WTC11 (cell line): ENCODE data around the gene DPYSL3. TPM values are rescaled to one million over a fixed set of nuclear protein-coding genes. Genes with fewer than 3 reads are reported as not detected.

Experiments used
- ATAC-seq: fragments of 200-7000 bp; cut with Tn5 transposase; 2 replicates; pipeline ENCODE4 v1.10.0; 2021; ENCODE audit warnings: mild to moderate bottlenecking, moderate library complexity
- CTCF ChIA-PET: fragments of 300-600 bp; sonication (Branson Sonifier 250); formaldehyde crosslinking; loops from one replicate; lab custom pipeline; 2021; ENCODE audit warnings: antibody characterized with exemption; lab: Charles Lee
- POLR2A ChIA-PET: fragments of 350-600 bp; sonication (Branson Sonifier 250); formaldehyde crosslinking; loops from one replicate; lab custom pipeline; 2021; ENCODE audit warnings: antibody characterized with exemption; lab: Charles Lee
- DNase-seq: peaks from one replicate; pipeline ENCODE4 v3.0.0; 2021; ENCODE audit warnings: low spot score
- H3K27ac Mint-ChIP-seq: 2 replicates; pipeline ENCODE4 v1.8.0; 2021; ENCODE audit warnings: mixed read lengths
- H3K27me3 Mint-ChIP-seq: 2 replicates; pipeline ENCODE4 v1.8.0; 2021; ENCODE audit warnings: low read depth, mild to moderate bottlenecking, moderate library complexity, mixed read lengths
- H3K36me3 Mint-ChIP-seq: 2 replicates; pipeline ENCODE4 v1.8.0; 2021; ENCODE audit warnings: mixed read lengths
- H3K4me1 Mint-ChIP-seq: 2 replicates; pipeline ENCODE4 v1.8.0; 2022; ENCODE audit warnings: mixed read lengths
- H3K4me3 Mint-ChIP-seq: 2 replicates; pipeline ENCODE4 v1.8.0; 2021; ENCODE audit warnings: mild to moderate bottlenecking, moderate library complexity, mixed read lengths
- H3K9me3 Mint-ChIP-seq: 2 replicates; pipeline ENCODE4 v1.8.0; 2021; ENCODE audit warnings: mixed read lengths
- EMX1 ChIP-seq: fragments of 250-450 bp; sonication (Bioruptor Pico); IDR thresholded peaks from 2 replicates; pipeline ENCODE4 v1.8.0; 2021; ENCODE audit warnings: mild to moderate bottlenecking
- ESRRA ChIP-seq: sonication (generic); formaldehyde crosslinking; IDR thresholded peaks from 2 replicates; pipeline ENCODE4 v1.8.1; 2022; ENCODE audit warnings: mild to moderate bottlenecking, missing genetic modification reagents, borderline replicate concordance
- GRHL2 ChIP-seq: fragments of 250-450 bp; sonication (Bioruptor Pico); IDR thresholded peaks from 2 replicates; pipeline ENCODE4 v1.8.0; 2022; ENCODE audit warnings: mild to moderate bottlenecking, moderate library complexity; ENCODE audit not compliant: insufficient replicate concordance, severe bottlenecking
- HMGA2 ChIP-seq: fragments of 250-450 bp; sonication (Bioruptor Pico); IDR thresholded peaks from 2 replicates; pipeline ENCODE4 v1.4.0; 2021; ENCODE audit warnings: mild to moderate bottlenecking, moderate library complexity
- JUN ChIP-seq: sonication (generic); formaldehyde crosslinking; IDR thresholded peaks from 2 replicates; pipeline ENCODE4 v1.8.0; 2023; ENCODE audit warnings: mild to moderate bottlenecking, missing genetic modification reagents
- MXD4 ChIP-seq: fragments of 250-450 bp; sonication (Bioruptor Pico); IDR thresholded peaks from 2 replicates; pipeline ENCODE4 v1.8.0; 2021; ENCODE audit warnings: mild to moderate bottlenecking, moderate library complexity, borderline replicate concordance
- MYBL2 ChIP-seq: sonication (generic); formaldehyde crosslinking; IDR thresholded peaks from 2 replicates; pipeline ENCODE4 v1.8.1; 2023; ENCODE audit warnings: mild to moderate bottlenecking, moderate library complexity, missing genetic modification reagents
- NR3C1 ChIP-seq: sonication (generic); formaldehyde crosslinking; conservative IDR thresholded peaks from 2 replicates; pipeline ENCODE4 v1.8.1; 2023; ENCODE audit warnings: low read depth, mild to moderate bottlenecking, missing genetic modification reagents
- SOX15 ChIP-seq: fragments of 250-450 bp; sonication (Bioruptor Pico); IDR thresholded peaks from 2 replicates; pipeline ENCODE4 v1.9.0; 2021; ENCODE audit warnings: mild to moderate bottlenecking
- TEAD1 ChIP-seq: sonication (generic); formaldehyde crosslinking; IDR thresholded peaks from 2 replicates; pipeline ENCODE4 v1.8.0; 2022; ENCODE audit warnings: mild to moderate bottlenecking, missing genetic modification reagents
- ZBTB21 ChIP-seq: sonication (generic); formaldehyde crosslinking; IDR thresholded peaks from 2 replicates; pipeline ENCODE4 v1.8.1; 2023; ENCODE audit warnings: mild to moderate bottlenecking, missing genetic modification reagents, borderline replicate concordance
- ZNF219 ChIP-seq: sonication (generic); formaldehyde crosslinking; IDR thresholded peaks from 2 replicates; pipeline ENCODE4 v1.8.0; 2023; ENCODE audit warnings: missing genetic modification reagents, mild to moderate bottlenecking, borderline replicate concordance
- ZNF396 ChIP-seq: fragments of 250-450 bp; sonication (Bioruptor Pico); IDR thresholded peaks from 2 replicates; pipeline ENCODE4 v1.8.0; 2021; ENCODE audit warnings: mild to moderate bottlenecking, moderate library complexity, borderline replicate concordance
- ZNF423 ChIP-seq: fragments of 250-450 bp; sonication (Bioruptor Pico); IDR thresholded peaks from 2 replicates; pipeline ENCODE4 v2.1.2; 2022; ENCODE audit warnings: mild to moderate bottlenecking, moderate library complexity
- ZNF671 ChIP-seq: fragments of 250-450 bp; sonication (Bioruptor Pico); IDR thresholded peaks from 2 replicates; pipeline ENCODE4 v1.8.0; 2021; ENCODE audit warnings: mild to moderate bottlenecking
- total RNA-seq: library from RNA; stranded (reverse); gene quantifications from 3 replicates; pipeline ENCODE4 v1.2.3, GENCODE V29; 2021
- TF ChIP-seq, protein P1 (sequence below): sonication (generic); formaldehyde crosslinking; IDR thresholded peaks from 2 replicates; pipeline ENCODE4 v1.8.0; 2022; ENCODE audit warnings: missing genetic modification reagents
- TF ChIP-seq, protein P2 (sequence below): sonication (generic); formaldehyde crosslinking; conservative IDR thresholded peaks from 2 replicates; pipeline ENCODE4 v1.8.1; 2022; ENCODE audit warnings: mild to moderate bottlenecking, missing genetic modification reagents
- TF ChIP-seq, protein P3 (sequence below): sonication (generic); formaldehyde crosslinking; IDR thresholded peaks from 2 replicates; pipeline ENCODE4 v1.8.1; 2023; ENCODE audit warnings: mild to moderate bottlenecking, missing genetic modification reagents, borderline replicate concordance
- TF ChIP-seq, protein P4 (sequence below): sonication (generic); formaldehyde crosslinking; IDR thresholded peaks from 2 replicates; pipeline ENCODE4 v1.8.1; 2023; ENCODE audit warnings: mild to moderate bottlenecking, moderate library complexity, missing genetic modification reagents

Gene DPYSL3
- total RNA-seq, 1 experiment from 2014 or later = 358 TPM

DNA sequence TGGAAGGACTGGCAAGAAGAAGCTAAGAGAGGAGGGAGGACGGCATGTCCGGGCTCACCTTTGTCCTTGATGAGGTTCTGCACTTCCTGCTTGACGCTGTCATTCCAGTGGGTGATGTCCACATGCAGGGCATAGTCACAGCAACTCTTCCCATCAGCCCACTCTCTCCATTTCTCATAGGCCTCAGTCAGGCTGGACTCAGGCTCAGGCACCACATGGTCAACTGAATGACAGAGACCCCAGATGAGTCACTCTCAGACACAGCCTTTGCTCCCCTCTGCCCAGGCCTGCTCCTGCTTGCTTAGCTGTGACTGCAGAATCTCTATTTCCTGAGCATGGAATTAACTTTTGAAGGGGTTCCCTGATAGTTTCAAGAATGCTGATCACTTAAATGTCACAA, 94.2 kb downstream of the DPYSL3 start:
- DNase-seq (no peak), ATAC-seq (no peak)
- H3K9me3 Mint-ChIP-seq = no peaks in the 10 kb centered on the region
- no peak overlapping the region for H3K4me3 Mint-ChIP-seq
- POLR2A ChIA-PET = no interaction called here
- H3K36me3 Mint-ChIP-seq = peaks cover 88% of the 10 kb centered on the region
- H3K27ac Mint-ChIP-seq = peak overlapping the region; percentile 63; the same call in 1 of the 2 replicates
- H3K4me1 Mint-ChIP-seq = peaks cover 1% of the 10 kb centered on the region
- H3K27me3 Mint-ChIP-seq = no peaks in the 10 kb centered on the region
- CTCF ChIA-PET = no interaction called here
- TF ChIP-seq, protein P1, sequence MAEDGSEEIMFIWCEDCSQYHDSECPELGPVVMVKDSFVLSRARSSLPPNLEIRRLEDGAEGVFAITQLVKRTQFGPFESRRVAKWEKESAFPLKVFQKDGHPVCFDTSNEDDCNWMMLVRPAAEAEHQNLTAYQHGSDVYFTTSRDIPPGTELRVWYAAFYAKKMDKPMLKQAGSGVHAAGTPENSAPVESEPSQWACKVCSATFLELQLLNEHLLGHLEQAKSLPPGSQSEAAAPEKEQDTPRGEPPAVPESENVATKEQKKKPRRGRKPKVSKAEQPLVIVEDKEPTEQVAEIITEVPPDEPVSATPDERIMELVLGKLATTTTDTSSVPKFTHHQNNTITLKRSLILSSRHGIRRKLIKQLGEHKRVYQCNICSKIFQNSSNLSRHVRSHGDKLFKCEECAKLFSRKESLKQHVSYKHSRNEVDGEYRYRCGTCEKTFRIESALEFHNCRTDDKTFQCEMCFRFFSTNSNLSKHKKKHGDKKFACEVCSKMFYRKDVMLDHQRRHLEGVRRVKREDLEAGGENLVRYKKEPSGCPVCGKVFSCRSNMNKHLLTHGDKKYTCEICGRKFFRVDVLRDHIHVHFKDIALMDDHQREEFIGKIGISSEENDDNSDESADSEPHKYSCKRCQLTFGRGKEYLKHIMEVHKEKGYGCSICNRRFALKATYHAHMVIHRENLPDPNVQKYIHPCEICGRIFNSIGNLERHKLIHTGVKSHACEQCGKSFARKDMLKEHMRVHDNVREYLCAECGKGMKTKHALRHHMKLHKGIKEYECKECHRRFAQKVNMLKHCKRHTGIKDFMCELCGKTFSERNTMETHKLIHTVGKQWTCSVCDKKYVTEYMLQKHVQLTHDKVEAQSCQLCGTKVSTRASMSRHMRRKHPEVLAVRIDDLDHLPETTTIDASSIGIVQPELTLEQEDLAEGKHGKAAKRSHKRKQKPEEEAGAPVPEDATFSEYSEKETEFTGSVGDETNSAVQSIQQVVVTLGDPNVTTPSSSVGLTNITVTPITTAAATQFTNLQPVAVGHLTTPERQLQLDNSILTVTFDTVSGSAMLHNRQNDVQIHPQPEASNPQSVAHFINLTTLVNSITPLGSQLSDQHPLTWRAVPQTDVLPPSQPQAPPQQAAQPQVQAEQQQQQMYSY (CRISPR knock-in tag) = no peak
- TF ChIP-seq TEAD1 (CRISPR knock-in tag) (no peak), EMX1 (CRISPR knock-in tag) (no peak), ZBTB21 (no peak), MYBL2 (no peak), SOX15 (CRISPR knock-in tag) (no peak)
- TF ChIP-seq, protein P2, sequence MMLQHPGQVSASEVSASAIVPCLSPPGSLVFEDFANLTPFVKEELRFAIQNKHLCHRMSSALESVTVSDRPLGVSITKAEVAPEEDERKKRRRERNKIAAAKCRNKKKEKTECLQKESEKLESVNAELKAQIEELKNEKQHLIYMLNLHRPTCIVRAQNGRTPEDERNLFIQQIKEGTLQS = no peak
- TF ChIP-seq, protein P3, sequence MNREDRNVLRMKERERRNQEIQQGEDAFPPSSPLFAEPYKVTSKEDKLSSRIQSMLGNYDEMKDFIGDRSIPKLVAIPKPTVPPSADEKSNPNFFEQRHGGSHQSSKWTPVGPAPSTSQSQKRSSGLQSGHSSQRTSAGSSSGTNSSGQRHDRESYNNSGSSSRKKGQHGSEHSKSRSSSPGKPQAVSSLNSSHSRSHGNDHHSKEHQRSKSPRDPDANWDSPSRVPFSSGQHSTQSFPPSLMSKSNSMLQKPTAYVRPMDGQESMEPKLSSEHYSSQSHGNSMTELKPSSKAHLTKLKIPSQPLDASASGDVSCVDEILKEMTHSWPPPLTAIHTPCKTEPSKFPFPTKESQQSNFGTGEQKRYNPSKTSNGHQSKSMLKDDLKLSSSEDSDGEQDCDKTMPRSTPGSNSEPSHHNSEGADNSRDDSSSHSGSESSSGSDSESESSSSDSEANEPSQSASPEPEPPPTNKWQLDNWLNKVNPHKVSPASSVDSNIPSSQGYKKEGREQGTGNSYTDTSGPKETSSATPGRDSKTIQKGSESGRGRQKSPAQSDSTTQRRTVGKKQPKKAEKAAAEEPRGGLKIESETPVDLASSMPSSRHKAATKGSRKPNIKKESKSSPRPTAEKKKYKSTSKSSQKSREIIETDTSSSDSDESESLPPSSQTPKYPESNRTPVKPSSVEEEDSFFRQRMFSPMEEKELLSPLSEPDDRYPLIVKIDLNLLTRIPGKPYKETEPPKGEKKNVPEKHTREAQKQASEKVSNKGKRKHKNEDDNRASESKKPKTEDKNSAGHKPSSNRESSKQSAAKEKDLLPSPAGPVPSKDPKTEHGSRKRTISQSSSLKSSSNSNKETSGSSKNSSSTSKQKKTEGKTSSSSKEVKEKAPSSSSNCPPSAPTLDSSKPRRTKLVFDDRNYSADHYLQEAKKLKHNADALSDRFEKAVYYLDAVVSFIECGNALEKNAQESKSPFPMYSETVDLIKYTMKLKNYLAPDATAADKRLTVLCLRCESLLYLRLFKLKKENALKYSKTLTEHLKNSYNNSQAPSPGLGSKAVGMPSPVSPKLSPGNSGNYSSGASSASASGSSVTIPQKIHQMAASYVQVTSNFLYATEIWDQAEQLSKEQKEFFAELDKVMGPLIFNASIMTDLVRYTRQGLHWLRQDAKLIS (CRISPR knock-in tag) = no peak

DNA sequence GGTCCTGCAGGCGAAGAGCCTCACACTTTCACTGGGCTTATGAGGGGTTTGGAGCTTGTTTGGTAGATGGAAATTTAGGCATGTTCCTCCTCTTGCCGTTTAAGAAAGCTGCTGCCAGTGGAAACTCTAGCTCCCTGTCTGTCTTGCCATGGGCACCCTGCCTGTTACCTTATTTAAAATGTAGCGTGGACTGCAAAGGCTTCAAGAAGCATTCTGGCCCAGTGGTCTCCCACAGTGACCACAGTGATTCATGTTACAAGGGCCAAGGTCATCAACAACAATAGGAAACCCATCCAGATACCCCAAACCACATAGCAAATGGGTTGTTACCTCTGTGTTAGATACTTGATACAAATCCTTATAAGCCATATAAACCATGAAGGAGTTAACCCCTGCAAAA, 96.6 kb downstream of the DPYSL3 start:
- H3K4me1 Mint-ChIP-seq = no peaks in the 10 kb centered on the region
- ATAC-seq = no peak
- CTCF ChIA-PET = interaction anchor here (1.5 kb wide), 1 partner anchor 16 kb away, joined by 4 read pairs; no protein-coding TSS in a partner anchor

DNA sequence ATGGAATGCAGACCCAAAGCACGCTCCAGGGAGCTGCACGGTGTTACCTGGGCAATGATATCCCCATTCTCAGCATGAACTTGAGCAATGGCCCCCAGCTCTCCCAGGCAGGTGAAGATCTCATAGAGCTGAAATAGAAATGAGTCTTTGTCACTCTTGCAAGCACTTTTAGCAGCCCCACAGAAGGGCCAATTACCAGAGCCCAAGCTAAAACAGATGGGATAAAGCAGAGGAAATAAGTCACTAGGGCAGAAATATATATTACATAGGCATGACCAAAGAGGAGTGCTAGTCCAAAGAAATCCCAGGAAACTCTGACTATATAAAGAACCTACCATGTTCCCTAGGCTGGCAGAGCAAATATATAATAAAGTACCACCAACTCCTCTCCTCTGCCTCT, 97.3 kb downstream of the DPYSL3 start:
- no peaks in the 10 kb centered on the region for H3K4me1 Mint-ChIP-seq
- H3K4me3 Mint-ChIP-seq = no peak overlapping the region
- 0 out of 2 replicates have a peak overlapping the region, but pooled peaks have one; percentile 10 for H3K27ac Mint-ChIP-seq
- H3K36me3 Mint-ChIP-seq = peaks cover 97% of the 10 kb centered on the region
- ChIA-PET CTCF (interaction anchor here (1.5 kb wide), 1 partner anchor 15 kb away, joined by 4 read pairs; no protein-coding TSS in a partner anchor), POLR2A (interaction anchor here (0.6 kb wide), 1 partner anchor 166 kb away, joined by 3 read pairs; no protein-coding TSS in a partner anchor)
- no peaks in the 10 kb centered on the region for H3K9me3 Mint-ChIP-seq
- no peak for TF ChIP-seq SOX15 (CRISPR knock-in tag)
- TF ChIP-seq, protein P3 (CRISPR knock-in tag) = no peak
- TF ChIP-seq MXD4 (CRISPR knock-in tag) = no peak
- no peak for TF ChIP-seq JUN (CRISPR knock-in tag)
- TF ChIP-seq, protein P4, sequence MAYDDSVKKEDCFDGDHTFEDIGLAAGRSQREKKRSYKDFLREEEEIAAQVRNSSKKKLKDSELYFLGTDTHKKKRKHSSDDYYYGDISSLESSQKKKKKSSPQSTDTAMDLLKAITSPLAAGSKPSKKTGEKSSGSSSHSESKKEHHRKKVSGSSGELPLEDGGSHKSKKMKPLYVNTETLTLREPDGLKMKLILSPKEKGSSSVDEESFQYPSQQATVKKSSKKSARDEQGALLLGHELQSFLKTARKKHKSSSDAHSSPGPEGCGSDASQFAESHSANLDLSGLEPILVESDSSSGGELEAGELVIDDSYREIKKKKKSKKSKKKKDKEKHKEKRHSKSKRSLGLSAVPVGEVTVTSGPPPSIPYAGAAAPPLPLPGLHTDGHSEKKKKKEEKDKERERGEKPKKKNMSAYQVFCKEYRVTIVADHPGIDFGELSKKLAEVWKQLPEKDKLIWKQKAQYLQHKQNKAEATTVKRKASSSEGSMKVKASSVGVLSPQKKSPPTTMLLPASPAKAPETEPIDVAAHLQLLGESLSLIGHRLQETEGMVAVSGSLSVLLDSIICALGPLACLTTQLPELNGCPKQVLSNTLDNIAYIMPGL (CRISPR knock-in tag) = no peak
- no peak for TF ChIP-seq ZNF396 (CRISPR knock-in tag)
- no peak for TF ChIP-seq NR3C1 (CRISPR knock-in tag)
- TF ChIP-seq ZNF423 (CRISPR knock-in tag) = no peak
- no peak for TF ChIP-seq ZNF671
- TF ChIP-seq GRHL2 (CRISPR knock-in tag) = no peak
- no peak for DNase-seq
- H3K27me3 Mint-ChIP-seq = no peaks in the 10 kb centered on the region
- ATAC-seq = no peak

More for the DNA sequence above, 96.6 kb downstream of the DPYSL3 start:
- no peak for TF ChIP-seq ZNF219
- no peak for TF ChIP-seq ESRRA
- no peak for TF ChIP-seq HMGA2 (CRISPR knock-in tag)
- no peak for TF ChIP-seq MYBL2
- no peak for TF ChIP-seq MXD4 (CRISPR knock-in tag)
- Mint-ChIP-seq H3K36me3 (peaks cover 97% of the 10 kb centered on the region), H3K4me3 (no peak overlapping the region), H3K27ac (no peak overlapping the region), H3K27me3 (no peaks in the 10 kb centered on the region), H3K9me3 (no peaks in the 10 kb centered on the region)
- POLR2A ChIA-PET = no interaction called here
- no peak for DNase-seq
